IPS-18c (cell line): ENCODE data around the gene TPH1.

Experiments used
- H3K4me3 ChIP-seq: 2 replicates; pipeline ENCODE4 v1.7.0; 2013; ENCODE audit warnings: low read depth, mild to moderate bottlenecking, low read length, moderate library complexity; ENCODE audit not compliant: insufficient read depth
- H3K9me3 ChIP-seq: one replicate; pipeline ENCODE4 v1.6.1; 2013; ENCODE audit warnings: mild to moderate bottlenecking, low read length, moderate library complexity; ENCODE audit not compliant: control insufficient read depth, insufficient read depth

TPH1 gene

GRCh38 chr11:18054511-18055103 is 8.5 kb upstream of the TPH1 start:
- Histone ChIP-seq H3K4me3 (no peak overlapping the region), H3K9me3 (no peaks in the 10 kb centered on the region)

DNA sequence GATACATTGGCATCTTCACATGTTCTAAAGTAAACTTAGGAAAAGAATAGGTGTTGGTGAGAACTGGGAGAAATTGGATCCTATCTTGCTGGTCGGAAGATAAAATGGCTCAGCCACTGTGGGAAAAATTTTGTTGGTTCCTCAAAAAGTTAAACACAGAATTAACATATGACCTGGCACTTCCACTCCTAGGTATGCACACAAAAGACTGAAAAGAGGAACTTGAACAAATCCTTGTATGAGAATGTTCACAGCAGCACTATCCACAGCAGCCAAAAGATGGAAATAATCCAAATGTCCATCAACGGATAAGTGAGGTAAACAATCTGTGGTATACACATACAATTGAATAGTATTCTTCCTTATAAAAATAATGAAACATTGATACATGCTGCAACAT is 4.8 kb upstream of the TPH1 start:
- Histone ChIP-seq H3K4me3 (no peak overlapping the region), H3K9me3 (no peaks in the 10 kb centered on the region)

- no peak overlapping the region for H3K4me3 ChIP-seq
- H3K9me3 ChIP-seq: no peaks in the 10 kb centered on the region
Observed at GRCh38 chr11:18036456-18036855, 9.6 kb downstream of the TPH1 start.

- Histone ChIP-seq H3K4me3 (no peak overlapping the region), H3K9me3 (no peaks in the 10 kb centered on the region)
Observed at GRCh38 chr11:18027475-18027874, 18.6 kb downstream of the TPH1 start.

DNA sequence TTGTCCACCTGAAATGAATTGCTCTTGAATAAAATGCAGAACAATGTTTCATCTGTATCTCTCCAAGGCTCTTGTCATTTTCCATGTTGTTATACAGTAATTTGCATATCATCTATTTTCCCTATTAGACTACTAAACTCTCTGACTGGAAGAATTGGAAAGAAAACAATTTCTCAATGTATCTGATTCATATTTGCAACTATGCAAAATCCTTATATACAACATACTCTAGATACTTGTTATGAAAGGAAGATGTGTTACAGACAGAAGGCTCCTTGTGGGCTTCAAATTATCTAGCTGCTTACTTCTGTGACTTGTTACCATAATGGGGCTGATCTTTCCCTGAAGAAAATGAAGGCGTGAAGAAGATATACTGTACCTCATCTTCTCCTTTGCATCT is 23.6 kb downstream of the TPH1 start:
- Histone ChIP-seq H3K9me3 (no peaks in the 10 kb centered on the region), H3K4me3 (no peak overlapping the region)

GRCh38 chr11:18019650-18020049 is 26.4 kb downstream of the TPH1 start:
- H3K4me3 ChIP-seq: no peak overlapping the region
- no peaks in the 10 kb centered on the region for H3K9me3 ChIP-seq

DNA sequence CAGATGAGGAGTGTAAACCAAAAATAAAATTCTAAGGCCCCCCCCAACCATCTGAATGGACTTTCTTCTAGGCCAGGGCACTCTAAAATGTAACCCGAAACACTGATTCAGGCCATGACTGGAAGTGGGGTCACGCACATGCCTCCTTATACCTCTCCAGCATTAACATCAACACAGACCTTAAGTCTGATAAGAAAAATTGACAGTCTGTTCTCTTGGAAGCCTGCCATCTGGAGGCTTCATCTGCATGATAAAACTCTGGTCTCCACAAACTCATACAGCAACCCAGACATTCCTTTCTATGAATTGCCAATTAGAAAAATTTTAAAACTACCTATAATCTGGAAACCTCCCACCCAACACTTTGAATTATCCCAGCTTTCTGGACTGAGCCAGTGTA is 29.3 kb downstream of the TPH1 start:
- H3K9me3 ChIP-seq: no peaks in the 10 kb centered on the region
- no peak overlapping the region for H3K4me3 ChIP-seq

DNA sequence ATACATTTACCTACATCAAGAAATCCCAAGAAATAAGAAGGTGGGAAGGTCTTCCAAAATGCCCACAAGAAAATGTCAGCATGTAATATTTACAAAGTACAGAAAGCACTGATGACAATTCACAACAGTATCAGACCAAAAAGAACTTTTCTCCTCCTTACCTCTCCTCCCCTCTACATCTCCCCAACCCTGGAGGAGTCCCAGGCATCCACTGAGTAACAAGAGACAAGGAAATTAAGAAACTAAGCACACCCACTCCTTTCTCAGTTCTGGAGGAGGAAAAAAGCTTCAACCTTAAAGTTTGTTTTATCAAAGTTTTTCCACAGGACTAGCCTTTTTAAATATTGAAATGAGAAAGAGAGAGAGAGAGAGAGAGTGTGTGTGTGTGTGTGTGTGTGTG is 31.2 kb downstream of the TPH1 start:
- Histone ChIP-seq H3K9me3 (no peaks in the 10 kb centered on the region), H3K4me3 (no peak overlapping the region)

DNA sequence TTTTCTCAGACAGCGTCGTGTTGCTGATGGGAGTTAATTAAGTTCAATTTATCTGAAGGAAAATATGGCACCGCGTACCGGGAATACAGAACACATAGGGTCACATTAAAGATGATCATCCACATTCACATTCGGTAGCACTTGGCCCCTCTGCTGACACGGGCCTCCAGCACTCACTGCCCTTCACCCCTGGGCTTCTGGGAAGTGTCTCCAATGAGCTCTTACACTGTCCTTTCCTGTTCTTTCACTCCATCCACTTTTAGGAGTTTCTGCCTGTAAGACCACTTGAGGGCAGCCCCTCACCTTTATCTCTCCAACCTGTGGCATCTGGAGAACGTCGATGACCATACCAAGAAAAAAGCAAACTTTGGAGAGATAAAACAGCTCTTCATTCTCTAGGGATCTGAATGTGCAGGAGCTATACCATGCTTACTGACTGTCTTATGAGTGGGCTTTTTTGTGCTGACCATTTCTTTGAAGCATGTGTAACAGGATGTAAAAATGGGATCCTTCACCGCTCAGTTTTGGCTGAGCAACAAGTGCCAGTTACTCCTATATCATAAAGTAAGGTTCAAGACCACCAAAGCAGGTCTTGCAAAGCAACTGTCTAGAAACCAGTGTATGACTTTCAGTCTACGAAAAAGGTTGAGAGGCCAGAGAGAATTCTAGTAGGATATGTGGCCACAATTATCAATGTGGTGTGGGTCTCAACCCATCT is 32.1 kb downstream of the TPH1 start:
- H3K9me3 ChIP-seq: no peaks in the 10 kb centered on the region
- H3K4me3 ChIP-seq: peak overlapping the region; percentile 89

DNA sequence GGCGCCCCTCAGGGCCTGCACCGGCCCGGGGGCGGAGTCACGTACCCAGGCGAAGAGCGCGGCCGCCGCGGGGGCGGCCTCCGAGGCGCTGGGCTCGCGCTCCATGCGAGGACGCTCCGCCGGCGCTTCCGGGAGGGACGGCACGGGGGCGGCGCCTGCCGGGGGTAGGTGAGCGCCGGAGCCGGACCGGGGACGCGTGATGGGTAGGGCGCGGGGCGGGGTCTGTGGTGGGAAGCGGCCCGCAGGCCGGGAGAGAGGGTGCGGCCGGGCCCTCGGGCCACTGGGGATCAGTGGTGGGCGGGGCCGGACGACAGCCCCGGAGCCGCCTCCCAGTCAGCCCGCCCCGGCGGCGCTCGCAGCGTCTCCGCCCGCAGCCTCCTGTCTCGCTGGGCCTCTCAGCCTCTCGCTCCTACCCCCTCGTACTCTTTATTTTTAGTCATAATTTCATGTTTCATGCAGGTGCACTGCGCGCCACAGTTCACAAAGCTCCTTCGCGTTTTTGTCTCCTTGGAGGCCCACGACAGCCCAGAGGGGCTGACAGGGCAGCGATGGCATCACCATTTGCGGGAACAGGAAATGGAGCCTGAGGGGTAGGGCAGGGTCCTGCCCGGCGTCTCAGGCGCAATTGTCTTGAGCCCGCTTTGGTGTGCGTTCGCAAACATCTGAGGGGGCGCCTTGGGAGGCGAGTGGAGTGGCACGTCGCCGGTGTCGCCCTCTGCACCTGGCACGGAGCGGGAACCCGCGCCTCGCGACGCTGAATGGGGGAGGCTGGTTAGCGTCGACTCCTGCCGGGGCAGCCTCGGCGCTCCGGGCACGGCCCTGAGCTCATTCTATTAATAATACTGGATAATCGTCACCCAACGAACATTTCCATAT is 32.9 kb downstream of the TPH1 start, which contains the start of gene SERGEF:
SERGEF (minus strand) TSS at position 142 of the 876 bp plus-strand sequence; CDS start at position 105, 37 bp downstream.
- peak within 1 kb of the TSS; percentile 89 for H3K4me3 ChIP-seq
- no peaks in the 10 kb centered on the region for H3K9me3 ChIP-seq

DNA sequence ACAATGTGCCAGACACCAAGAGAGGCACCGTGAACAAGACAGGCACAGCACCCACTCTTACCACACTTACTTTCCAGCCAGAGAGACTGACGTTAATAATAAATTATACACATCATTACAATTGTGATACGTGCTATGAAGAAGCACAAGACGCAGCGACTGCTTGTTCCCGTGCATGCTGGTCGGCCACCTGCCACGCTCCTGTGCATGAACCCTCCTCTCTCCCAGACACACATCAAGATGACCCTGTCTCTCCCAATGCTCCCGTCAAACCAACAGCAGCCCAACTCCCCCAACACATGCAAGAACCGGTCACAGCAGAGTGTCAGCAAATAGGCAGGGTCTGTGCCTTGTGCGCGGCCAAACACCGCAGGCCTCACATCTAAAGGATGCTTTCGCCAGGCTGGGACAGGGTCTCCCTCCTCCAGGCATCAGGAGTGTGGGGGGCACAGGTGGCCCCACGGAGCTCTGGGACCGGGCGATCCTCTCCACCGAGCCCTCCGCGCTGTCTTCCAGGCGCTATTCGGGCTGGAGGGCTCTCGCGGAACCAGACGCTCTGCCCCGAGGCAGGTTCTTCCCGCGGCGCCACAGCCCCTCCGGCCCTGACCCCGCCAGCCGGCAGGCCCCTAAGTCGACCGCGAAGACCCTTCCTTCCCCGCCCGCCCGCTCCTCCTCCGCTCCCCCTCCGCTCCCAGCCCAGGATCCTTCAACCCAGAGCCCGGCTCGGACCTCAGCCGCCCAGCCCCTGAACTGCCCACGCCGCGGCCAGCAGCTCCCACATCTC is 33.8 kb downstream of the TPH1 start:
- peak overlapping the region; percentile 89 for H3K4me3 ChIP-seq
- H3K9me3 ChIP-seq: no peaks in the 10 kb centered on the region

GRCh38 chr11:18011633-18012032 is 34.4 kb downstream of the TPH1 start:
- H3K9me3 ChIP-seq: no peaks in the 10 kb centered on the region
- no peak overlapping the region; the same call in 1 of the 2 replicates for H3K4me3 ChIP-seq

GRCh38 chr11:18010977-18011586 is 35.0 kb downstream of the TPH1 start:
- H3K4me3 ChIP-seq: no peak overlapping the region

DNA sequence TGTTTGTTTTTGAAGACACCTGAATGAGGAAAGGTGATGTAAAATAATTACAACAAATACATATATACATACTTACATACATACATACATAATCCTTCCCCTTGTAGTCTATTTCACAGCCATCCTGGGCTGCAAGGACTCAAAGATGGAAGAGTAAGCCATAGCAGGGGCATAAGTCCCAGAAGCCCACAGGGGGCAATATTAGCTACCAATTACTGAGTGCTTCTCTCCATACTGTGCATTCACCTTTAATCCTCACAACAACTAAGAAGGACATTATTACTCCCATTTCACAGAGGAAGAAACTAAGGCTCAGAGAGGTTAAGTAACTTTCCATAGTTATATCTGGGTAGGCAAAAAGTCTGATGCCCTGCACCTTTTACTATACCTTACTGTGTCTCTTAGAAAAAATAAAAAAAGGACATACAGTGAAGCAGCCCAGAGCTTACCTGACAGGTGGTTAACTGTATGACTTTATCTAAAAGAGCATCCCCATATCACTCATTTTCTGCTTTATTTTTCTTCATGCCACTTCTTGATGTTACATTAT is 35.9 kb downstream of the TPH1 start:
- H3K4me3 ChIP-seq: no peak overlapping the region
- H3K9me3 ChIP-seq: no peaks in the 10 kb centered on the region

More at GRCh38 chr11:18010977-18011586, 35.0 kb downstream of the TPH1 start:
- H3K9me3 ChIP-seq: no peaks in the 10 kb centered on the region

DNA sequence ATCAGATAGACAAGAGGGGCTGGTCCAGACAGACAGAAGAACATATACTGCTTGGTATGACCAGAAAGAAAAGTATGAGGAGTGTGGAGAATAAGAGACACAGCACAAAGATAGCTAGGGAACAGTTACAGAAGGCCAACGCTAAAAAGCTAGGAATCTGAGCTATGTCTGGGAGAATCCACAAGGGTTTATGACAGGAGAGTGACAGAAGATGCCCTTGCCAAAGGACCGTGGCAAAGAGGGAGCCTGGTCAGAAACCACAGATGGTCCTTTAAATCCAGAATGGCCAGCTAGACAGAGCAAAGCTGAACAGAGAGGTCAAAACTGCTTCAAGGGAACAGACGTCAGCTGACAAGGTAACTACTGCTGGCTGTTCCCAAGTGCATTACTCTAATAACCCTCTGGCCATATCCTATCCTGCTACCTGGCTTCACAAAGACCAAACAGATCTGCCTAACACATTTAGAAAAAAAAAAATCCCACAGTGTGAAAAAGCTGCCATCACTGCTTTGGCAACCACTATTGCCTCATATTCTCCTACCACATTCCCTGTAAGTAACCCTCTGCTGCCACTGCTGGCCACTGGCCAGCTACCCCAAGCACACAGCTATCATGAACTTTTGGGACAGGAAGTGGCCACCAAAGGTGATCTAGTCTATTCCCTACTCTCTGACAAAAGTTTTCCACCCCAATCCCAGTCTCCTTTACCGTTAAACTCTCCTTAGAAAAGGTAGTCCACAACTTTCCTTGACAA is 40.5 kb downstream of the TPH1 start:
- no peaks in the 10 kb centered on the region for H3K9me3 ChIP-seq

DNA sequence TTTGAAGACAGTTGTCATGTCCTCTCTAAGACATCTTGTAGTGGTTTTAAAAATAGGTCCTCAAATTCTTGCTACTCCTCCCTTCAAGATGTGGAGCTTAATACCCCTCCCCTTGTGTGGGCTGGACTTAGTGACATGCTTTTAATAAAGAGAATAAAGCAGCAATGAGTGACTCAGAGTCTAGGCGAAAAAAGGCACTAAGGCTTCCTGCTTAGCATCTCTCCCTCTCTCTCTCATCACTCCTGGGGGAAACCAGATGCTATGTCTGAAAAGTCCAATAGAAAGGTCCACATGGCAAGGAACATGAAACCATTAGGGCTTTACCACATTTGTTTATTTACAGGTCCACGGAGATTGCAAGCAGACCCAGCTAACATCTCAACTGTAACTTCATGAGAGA is 44.9 kb downstream of the TPH1 start:
- Histone ChIP-seq H3K9me3 (no peaks in the 10 kb centered on the region), H3K4me3 (no peak overlapping the region)

More for the DNA sequence above, 40.5 kb downstream of the TPH1 start:
- no peak overlapping the region for H3K4me3 ChIP-seq
